SK-N-MC (cell line): ENCODE data around the gene AKAP13.

ENCODE experiments used
- DNase-seq: peaks from one replicate; pipeline ENCODE4 v3.0.0-alpha.2; 2011; ENCODE audit warnings: low read depth, low spot score
- H3K27ac ChIP-seq: fragments of 200-600 bp; sonication (generic); 2 replicates; pipeline ENCODE4 v1.5.1; 2016; ENCODE audit warnings: mixed run types
- H3K36me3 ChIP-seq: fragments of 200-600 bp; sonication (generic); 2 replicates; pipeline ENCODE4 v1.6.1; 2017; ENCODE audit warnings: antibody characterized with exemption, low read length, mixed read lengths; ENCODE audit not compliant: insufficient read depth
- H3K4me3 ChIP-seq: fragments of 200-600 bp; sonication (generic); 2 replicates; pipeline ENCODE4 v1.5.1; 2016
- H3K9ac ChIP-seq: fragments of 200-600 bp; sonication (generic); 2 replicates; pipeline ENCODE4 v1.8.0; 2017; ENCODE audit warnings: mixed run types, mixed read lengths; ENCODE audit not compliant: insufficient read length
- H3K9me3 ChIP-seq: fragments of 200-600 bp; sonication (generic); 2 replicates; pipeline ENCODE4 v1.6.1; 2017; ENCODE audit warnings: low read depth, mild to moderate bottlenecking, antibody characterized with exemption, low read length, moderate library complexity, mixed read lengths
- EZH2 ChIP-seq: fragments of 200-600 bp; sonication (generic); IDR thresholded peaks from one replicate; pipeline ENCODE4 v1.6.1; 2017; ENCODE audit warnings: antibody characterized with exemption
- FOXP2 ChIP-seq: optimal IDR thresholded peaks from 2 replicates; pipeline ENCODE3; 2011; ENCODE audit warnings: mild to moderate bottlenecking, moderate library complexity; ENCODE audit not compliant: insufficient read depth; ENCODE audit errors: extremely low read length, control extremely low read depth
- POLR2AphosphoS5 ChIP-seq: IDR thresholded peaks from 2 replicates; pipeline ENCODE4 v1.6.1; 2012; ENCODE audit warnings: mild to moderate bottlenecking, low read depth, low read length, borderline replicate concordance

The AKAP13 gene, protein sequence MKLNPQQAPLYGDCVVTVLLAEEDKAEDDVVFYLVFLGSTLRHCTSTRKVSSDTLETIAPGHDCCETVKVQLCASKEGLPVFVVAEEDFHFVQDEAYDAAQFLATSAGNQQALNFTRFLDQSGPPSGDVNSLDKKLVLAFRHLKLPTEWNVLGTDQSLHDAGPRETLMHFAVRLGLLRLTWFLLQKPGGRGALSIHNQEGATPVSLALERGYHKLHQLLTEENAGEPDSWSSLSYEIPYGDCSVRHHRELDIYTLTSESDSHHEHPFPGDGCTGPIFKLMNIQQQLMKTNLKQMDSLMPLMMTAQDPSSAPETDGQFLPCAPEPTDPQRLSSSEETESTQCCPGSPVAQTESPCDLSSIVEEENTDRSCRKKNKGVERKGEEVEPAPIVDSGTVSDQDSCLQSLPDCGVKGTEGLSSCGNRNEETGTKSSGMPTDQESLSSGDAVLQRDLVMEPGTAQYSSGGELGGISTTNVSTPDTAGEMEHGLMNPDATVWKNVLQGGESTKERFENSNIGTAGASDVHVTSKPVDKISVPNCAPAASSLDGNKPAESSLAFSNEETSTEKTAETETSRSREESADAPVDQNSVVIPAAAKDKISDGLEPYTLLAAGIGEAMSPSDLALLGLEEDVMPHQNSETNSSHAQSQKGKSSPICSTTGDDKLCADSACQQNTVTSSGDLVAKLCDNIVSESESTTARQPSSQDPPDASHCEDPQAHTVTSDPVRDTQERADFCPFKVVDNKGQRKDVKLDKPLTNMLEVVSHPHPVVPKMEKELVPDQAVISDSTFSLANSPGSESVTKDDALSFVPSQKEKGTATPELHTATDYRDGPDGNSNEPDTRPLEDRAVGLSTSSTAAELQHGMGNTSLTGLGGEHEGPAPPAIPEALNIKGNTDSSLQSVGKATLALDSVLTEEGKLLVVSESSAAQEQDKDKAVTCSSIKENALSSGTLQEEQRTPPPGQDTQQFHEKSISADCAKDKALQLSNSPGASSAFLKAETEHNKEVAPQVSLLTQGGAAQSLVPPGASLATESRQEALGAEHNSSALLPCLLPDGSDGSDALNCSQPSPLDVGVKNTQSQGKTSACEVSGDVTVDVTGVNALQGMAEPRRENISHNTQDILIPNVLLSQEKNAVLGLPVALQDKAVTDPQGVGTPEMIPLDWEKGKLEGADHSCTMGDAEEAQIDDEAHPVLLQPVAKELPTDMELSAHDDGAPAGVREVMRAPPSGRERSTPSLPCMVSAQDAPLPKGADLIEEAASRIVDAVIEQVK (N-terminal part only)

DNA sequence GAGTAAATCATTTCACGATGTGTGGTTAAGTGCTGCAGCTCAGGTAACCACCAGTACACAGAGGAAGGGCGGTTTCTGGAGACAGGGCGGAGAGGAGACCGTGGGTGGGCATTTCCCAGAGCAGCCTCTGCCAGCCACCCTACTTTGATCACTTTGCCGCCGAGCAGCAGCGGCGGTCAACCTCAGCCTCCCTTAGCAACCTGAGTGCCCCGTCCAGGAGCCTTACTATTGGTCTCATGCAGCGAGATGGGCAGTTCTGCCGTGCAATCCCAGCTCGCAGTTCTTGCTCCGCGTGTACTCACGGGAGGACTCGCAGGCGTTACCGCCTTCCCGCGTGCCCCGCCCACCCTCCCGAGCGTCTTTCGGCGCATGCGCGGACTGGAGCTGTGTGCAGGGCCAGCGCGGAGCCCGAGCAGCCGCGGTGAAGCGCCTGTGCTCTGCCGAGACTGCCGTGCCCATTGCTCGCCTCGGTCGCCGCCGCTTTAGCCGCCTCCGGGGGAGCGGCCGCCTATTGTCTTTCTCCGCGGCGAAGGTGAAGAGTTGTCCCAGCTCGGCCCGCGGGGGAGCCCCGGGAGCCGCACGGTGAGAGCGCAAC lies at the start of gene AKAP13:
AKAP13 (plus strand) TSS at position 387 of the 595 bp plus-strand sequence. CDS start 105,118 bp downstream, outside the sequence.
- peak; percentile 84 for DNase-seq
- Histone ChIP-seq H3K9me3 (no peaks in the 10 kb centered on the region), H3K9ac (peak within 1 kb of the TSS; percentile 68), H3K36me3 (no peaks in the 10 kb centered on the region), H3K4me3 (peak within 1 kb of the TSS; percentile 88), H3K27ac (no peak within 1 kb of the TSS)
- no peak for TF ChIP-seq FOXP2
- TF ChIP-seq POLR2AphosphoS5 = peak; percentile 84

DNA sequence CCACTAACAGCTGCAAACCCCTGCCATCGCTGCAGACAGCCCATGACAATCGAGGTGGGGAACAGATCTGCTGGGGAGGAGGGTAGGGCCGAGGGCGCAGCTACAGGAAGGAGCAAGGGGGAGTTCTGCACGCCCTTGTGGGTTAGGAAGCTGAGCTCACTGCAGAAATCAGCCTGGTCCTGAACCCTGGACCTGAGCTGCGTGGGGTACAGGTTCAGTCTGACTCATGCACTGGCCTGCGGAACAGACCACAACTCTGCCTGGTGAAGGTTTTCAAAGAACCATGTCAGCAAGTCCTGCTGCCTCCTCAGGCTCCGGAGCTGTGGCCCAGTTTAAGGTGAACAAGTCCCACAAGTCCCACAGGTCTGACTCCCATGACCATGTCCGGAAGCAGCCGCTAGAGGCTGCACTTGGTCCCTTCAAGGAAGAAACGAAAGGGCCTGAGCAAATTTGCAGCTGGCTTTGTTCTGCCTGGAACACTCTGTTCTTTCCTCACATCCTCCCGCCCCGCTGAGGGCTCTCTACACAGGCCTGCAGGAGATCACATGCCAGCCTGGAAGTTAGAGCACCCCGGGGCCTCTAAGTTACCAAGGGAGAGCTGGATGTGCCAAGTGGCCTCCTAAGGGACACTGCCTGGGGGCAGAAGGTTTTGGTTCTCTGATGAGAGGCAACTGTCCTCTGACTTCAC lies 49.4 kb upstream of the AKAP13 start:
- no peak for TF ChIP-seq POLR2AphosphoS5
- H3K27ac ChIP-seq = no peak overlapping the region
- no peak overlapping the region for H3K4me3 ChIP-seq
- no peak for DNase-seq
- no peaks in the 10 kb centered on the region for H3K9me3 ChIP-seq
- no peak overlapping the region for H3K9ac ChIP-seq
- H3K36me3 ChIP-seq = no peaks in the 10 kb centered on the region

DNA sequence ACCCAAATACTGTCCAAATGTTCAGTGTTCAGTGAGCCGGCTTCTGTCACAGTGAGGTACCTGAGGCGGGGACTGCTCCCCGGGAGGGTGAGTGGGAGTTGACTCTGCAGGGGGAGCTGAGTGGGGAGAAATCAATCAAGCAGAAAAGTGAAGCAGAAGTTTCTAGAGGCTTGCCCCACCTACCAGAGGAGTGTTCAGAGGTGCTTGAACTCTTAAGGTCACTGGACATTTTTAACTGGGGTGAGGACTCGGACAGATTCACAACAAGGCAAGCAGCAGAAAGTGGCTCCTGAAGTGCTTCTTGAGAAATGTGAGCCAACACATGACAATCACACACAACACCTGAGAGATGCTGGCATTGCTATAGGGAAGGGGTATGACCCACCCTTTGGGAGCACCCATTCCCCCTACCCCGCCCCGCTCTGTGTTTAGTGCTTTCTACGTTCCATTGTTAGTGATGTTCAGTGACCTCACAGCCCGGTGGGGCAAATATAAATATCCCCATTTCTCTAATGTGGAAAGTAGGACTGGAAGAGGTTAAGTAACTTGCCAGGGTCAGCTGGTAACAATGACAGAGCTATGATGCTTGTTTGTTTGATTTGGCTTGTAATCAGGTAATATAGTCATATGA lies 48.6 kb upstream of the AKAP13 start:
- Histone ChIP-seq H3K9ac (no peak overlapping the region), H3K27ac (no peak overlapping the region), H3K4me3 (no peak overlapping the region), H3K36me3 (no peaks in the 10 kb centered on the region), H3K9me3 (no peaks in the 10 kb centered on the region)
- no peak for TF ChIP-seq FOXP2
- no peak for TF ChIP-seq POLR2AphosphoS5
- no peak for TF ChIP-seq EZH2
- no peak for DNase-seq

DNA sequence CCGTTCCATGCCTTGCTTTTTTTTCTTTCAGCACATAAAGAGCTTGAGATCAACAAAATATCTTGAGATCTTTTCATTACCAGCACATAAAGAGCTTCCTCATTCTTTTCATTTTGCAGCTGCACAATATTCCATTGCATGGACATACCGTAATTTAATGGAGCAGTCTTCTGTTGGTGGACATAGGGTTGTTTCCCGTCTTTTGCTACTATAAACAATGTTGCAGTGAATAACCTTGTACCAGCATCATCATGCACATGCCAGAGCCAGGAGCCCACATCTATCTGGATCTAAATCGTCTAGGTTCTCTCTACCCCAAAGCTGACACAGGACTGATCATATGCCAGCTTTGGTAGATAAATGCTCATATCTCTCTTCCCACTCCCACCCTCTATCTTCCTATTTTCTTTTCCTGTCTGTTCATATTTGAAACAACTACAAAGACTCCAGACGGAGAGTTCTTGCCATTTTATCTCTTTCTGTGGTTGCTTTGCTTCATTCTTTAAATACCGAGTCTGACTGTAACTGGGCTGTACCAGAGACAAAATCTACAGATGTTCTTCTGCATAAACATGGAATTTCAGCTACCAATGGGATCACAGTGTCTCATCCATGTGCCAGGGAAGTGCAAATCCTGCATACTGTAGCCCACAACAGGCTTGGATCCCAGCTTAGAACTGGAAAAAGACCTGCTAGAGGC lies 47.1 kb upstream of the AKAP13 start:
- Histone ChIP-seq H3K36me3 (no peaks in the 10 kb centered on the region), H3K4me3 (no peak overlapping the region), H3K27ac (no peak overlapping the region), H3K9me3 (no peaks in the 10 kb centered on the region), H3K9ac (no peak overlapping the region)
- TF ChIP-seq EZH2 (no peak), POLR2AphosphoS5 (no peak), FOXP2 (no peak)
- DNase-seq = no peak

DNA sequence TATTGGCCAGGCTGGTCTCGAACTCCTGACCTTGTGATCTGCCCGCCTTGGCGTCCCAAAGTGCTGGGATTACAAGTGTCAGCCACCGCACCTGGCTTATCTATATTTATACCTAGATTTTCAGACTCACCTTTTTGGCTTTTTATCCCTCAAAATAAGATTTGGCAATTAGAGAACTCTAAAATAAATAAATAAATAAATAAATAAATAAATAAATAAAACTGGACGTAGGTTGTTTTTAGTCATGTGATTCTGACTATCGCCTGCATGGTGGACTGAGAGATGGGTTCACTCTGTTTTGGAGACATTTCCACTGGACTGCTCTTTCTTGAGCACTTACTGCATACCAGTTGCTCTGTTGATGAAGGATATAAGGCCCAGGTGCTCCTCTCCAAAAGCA lies 46.2 kb upstream of the AKAP13 start:
- Histone ChIP-seq H3K27ac (no peak overlapping the region), H3K9me3 (no peaks in the 10 kb centered on the region), H3K36me3 (no peaks in the 10 kb centered on the region), H3K4me3 (no peak overlapping the region), H3K9ac (no peak overlapping the region)
- DNase-seq = no peak
- TF ChIP-seq POLR2AphosphoS5 = no peak
- no peak for TF ChIP-seq EZH2
- TF ChIP-seq FOXP2 = no peak

DNA sequence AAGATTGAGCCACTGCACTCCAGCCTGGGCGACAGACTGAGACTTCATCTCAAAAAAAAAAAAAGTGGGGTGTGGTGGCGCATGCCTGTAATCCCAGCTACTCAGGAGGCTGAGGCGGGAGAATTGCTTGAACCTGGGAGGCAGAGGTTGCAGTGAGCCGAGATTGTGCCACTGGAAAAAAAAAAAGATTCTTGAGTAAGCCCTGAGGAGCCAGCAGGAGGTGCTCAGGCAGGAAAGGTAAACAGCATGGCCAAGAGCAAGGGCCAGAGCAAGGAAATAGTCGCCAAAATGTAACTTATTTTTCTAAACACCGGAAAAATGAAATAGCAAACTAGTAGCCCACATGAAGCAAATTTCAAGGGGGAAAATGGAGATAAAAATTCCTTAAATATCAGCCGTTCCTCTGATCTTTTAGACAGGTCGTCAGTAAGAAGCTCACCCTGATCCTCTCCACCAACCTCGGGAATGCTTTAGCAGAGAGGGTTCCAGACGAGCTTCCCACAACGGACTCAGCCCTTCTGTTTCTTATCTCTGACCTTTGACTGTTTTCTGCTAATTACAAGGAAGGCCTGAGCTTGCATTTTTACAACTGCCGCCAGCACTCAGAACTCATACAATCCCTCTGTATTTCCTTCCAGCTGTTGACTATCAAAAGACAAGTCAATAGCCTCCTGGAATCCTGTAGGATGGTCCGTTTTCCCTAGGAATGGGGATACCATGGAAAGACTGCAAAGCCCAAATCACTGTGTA lies 45.0 kb upstream of the AKAP13 start:
- DNase-seq = no peak
- Histone ChIP-seq H3K9ac (no peak overlapping the region), H3K9me3 (no peaks in the 10 kb centered on the region), H3K4me3 (no peak overlapping the region), H3K27ac (no peak overlapping the region), H3K36me3 (no peaks in the 10 kb centered on the region)
- TF ChIP-seq FOXP2 (no peak), EZH2 (no peak), POLR2AphosphoS5 (no peak)

DNA sequence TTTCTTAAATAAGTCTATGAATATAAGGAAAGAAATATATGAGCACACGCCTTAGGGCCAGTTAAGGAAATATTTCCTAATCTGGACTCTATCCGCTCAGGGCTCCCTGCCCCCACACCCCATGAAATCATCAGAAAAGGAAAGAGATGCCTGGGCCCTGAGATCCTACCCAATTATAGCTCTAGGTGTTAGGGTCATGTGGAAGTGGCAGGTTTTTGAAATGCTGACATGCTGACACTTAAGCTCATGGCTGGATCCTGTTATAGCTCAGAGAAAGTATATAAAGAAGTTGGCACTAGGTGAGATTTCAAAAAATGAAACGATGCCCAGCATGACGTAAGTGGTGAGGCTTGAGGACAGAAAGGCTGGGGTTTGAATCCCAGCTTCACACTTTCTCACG lies 43.5 kb upstream of the AKAP13 start:
- no peak overlapping the region for H3K27ac ChIP-seq

More for the DNA sequence above, 43.5 kb upstream of the AKAP13 start:
- H3K9me3 ChIP-seq = no peaks in the 10 kb centered on the region
- no peak overlapping the region for H3K9ac ChIP-seq
- no peak for DNase-seq
- no peak for TF ChIP-seq EZH2
- no peak for TF ChIP-seq FOXP2
- TF ChIP-seq POLR2AphosphoS5 = no peak
- H3K36me3 ChIP-seq = no peaks in the 10 kb centered on the region
- H3K4me3 ChIP-seq = no peak overlapping the region
